Measurements from ENCODE around the gene EMC10. TPM values are rescaled to one million over a fixed set of nuclear protein-coding genes. Genes with fewer than 3 reads are reported as not detected.

Gene EMC10
- total RNA-seq, 1 donor from 2014 or later: 76.0 TPM

DNA sequence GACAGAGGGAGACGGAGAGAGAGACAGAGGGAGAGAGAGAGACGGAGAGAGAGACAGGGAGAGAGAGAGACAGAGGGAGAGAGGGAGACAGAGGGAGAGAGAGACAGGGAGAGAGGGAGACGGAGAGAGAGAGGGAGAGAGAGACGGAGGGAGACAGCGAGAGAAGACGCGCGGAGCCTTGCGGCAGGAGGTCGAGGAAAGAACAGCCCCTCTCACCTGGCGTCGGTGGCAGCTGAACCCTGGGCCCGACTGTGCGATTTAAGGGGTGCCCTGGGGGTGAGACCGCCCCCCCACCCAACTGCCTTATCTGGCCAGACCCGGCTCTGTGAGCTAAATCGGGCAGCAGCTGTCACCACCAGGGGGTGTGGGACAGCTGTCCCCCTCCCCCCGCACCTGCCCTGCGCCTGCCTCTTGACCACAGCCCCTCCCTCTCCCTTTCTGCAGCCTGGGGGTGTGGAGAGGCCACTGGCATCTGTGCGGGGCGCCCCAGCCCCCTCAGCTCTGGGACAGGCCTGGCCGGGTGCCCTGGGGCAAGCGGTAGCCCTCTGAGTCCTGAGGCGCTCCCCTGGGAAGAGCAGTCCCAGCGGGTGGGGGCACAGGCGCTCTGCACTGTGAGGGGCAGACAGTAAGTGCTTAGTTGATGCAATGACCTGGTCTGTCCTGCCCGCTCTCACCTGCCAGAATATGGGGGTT is 23.9 kb downstream of the EMC10 start:
- no peak overlapping the region for H3K27ac Mint-ChIP-seq
- no peaks in the 10 kb centered on the region for H3K36me3 Mint-ChIP-seq (ENCODE audit: low read depth)
- no peak overlapping the region for H3K4me3 Mint-ChIP-seq (ENCODE audit: low read depth)
- DNase-seq (ENCODE audit: low spot score): no peak
- intact Hi-C loops (cut with micrococcal nuclease): no loop called here
- H3K9me3 Mint-ChIP-seq: no peaks in the 10 kb centered on the region
- H3K4me1 Mint-ChIP-seq (ENCODE audit: low read depth): no peaks in the 10 kb centered on the region
- no peaks in the 10 kb centered on the region for H3K27me3 Mint-ChIP-seq (ENCODE audit: low read depth)

DNA sequence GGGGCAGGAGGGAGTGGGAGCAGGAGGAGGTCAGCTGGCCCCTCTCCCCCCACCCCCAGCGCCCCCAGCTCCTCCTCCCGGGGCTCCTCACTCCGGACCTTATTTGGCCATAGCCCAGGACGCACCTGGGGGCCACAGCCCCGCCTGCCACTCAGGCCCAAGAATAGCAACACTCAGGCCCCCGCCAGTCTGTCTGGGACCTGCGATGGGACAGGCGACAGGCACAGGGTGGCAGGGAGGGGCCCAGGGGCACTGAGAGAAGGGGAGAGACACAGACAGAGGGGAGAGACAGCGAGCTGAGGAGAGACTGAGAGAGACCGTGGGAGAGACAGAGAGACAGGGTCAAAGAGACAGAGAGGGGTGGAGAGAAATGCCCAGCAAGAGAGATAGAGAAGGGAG is 24.4 kb downstream of the EMC10 start:
- intact Hi-C loops (cut with micrococcal nuclease): no loop called here
- Mint-ChIP-seq H3K36me3 (ENCODE audit: low read depth) (no peaks in the 10 kb centered on the region), H3K27me3 (ENCODE audit: low read depth) (no peaks in the 10 kb centered on the region), H3K27ac (no peak overlapping the region), H3K9me3 (no peaks in the 10 kb centered on the region), H3K4me3 (ENCODE audit: low read depth) (no peak overlapping the region), H3K4me1 (ENCODE audit: low read depth) (no peaks in the 10 kb centered on the region)
- no peak for DNase-seq (ENCODE audit: low spot score)

DNA sequence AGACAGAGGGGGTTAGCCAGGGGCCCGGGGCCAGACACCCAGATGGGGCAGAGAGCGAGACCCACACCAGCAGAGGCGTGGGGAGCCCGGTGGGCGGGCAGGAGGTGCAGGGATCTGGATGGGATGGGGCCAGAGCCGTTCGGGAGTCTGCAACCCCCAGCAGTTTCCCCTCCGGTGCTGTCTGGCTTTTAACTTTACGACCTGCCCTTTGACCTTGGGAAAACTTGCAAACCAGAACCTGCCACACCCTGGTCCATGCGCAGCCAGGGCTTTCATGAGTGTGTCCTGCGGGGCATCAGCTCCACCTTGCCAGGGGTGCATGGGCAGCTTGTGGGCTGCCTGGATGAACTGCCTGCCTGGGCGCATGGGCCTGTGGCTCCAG is 24.9 kb downstream of the EMC10 start:
- Mint-ChIP-seq H3K4me1 (ENCODE audit: low read depth) (no peaks in the 10 kb centered on the region), H3K4me3 (ENCODE audit: low read depth) (no peak overlapping the region), H3K27ac (no peak overlapping the region), H3K27me3 (ENCODE audit: low read depth) (no peaks in the 10 kb centered on the region), H3K36me3 (ENCODE audit: low read depth) (no peaks in the 10 kb centered on the region), H3K9me3 (no peaks in the 10 kb centered on the region)
- no peak for DNase-seq (ENCODE audit: low spot score)
- intact Hi-C loops (cut with micrococcal nuclease): no loop called here

DNA sequence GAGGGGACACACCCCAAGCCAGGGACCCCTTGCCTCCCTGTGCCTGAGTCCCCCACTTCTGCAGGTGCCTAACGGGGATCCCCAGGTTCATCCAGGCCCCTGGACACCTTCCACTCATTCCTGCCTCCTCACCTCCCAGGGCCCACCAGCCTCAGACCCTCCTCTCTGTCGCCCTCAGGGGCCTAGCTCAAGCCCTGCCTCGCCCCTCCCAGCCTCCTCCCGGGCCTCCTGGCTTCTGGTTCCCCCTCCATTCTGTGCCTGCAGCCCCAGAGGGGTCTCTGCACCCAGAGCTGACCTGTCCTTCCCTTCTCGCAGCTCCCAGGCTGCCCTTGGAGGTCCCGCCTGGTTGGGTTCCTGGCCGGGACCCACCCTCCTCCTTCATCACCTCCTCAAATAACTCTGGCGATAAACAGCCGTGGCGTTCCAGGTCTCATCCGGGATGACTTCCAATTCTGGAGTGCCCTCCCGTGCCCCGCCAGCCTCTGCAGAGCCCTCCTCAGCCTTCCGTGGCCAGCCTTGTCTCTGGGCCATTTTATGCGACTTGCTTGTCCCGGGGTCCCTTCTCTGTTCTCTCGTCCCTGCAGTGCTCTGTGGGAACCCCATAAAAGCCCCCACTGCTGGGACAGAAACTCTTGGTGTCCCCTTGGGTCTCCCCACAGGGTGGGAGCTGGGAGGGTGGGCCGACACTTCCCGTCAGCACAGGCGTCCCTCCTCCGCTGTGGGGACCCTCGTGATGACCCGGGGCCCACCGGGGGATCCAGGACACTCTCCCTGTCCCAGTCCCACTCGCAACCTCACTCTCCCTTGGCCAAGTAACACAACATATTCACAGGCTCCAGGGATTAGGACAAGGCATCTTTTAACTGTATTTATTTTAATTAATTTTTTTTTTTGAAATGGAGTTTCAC is 25.5 kb downstream of the EMC10 start:
- no peak for DNase-seq (ENCODE audit: low spot score)
- Mint-ChIP-seq H3K4me1 (ENCODE audit: low read depth) (no peaks in the 10 kb centered on the region), H3K9me3 (no peaks in the 10 kb centered on the region), H3K27ac (no peak overlapping the region), H3K27me3 (ENCODE audit: low read depth) (no peaks in the 10 kb centered on the region), H3K4me3 (ENCODE audit: low read depth) (no peak overlapping the region), H3K36me3 (ENCODE audit: low read depth) (no peaks in the 10 kb centered on the region)
- intact Hi-C loops (cut with micrococcal nuclease): no loop called here

DNA sequence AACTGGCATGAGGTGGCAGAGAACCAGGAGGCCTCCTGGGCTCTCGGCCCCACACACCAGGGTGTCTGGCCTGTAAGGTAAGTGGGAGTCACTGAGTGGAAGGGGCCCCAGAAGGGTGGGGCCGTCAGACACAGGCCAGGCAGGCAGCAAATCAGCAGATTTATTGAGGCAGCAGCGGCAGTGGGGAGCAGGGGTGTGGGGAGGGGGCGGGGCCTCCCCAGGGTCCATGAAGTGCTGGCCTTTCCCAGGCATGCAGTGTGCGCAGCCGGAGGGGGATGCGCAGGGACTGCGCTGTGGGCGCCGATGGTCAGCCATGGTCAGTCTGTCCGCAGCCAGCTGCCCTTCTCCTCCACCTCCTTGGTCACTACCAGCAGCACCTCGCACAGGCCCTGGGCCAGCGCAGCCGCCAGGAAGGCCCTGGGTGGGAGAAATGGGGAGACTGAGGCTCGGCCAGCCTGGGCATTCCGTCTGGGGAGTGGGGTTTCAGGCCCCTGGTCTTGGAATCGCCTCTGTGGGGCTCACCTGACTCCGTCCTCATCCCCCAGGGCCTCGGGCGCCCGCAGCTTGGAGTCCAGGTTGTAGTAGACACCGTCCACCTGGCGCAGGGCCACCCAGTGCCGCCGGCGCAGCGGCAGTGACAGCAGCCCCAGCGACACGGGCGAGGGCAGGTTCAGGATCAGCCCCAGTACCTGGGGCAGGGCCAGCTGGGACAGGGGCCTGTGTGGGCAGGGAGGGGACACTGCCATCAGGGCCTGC is 29.7 kb downstream of the EMC10 start:
- H3K27ac Mint-ChIP-seq: no peak overlapping the region
- no peaks in the 10 kb centered on the region for H3K27me3 Mint-ChIP-seq (ENCODE audit: low read depth)
- no peak for DNase-seq (ENCODE audit: low spot score)
- intact Hi-C loops (cut with micrococcal nuclease): no loop called here
- peaks cover 6% of the 10 kb centered on the region for H3K4me1 Mint-ChIP-seq (ENCODE audit: low read depth)
- no peak overlapping the region for H3K4me3 Mint-ChIP-seq (ENCODE audit: low read depth)
- no peaks in the 10 kb centered on the region for H3K9me3 Mint-ChIP-seq
- peaks cover 12% of the 10 kb centered on the region for H3K36me3 Mint-ChIP-seq (ENCODE audit: low read depth)

DNA sequence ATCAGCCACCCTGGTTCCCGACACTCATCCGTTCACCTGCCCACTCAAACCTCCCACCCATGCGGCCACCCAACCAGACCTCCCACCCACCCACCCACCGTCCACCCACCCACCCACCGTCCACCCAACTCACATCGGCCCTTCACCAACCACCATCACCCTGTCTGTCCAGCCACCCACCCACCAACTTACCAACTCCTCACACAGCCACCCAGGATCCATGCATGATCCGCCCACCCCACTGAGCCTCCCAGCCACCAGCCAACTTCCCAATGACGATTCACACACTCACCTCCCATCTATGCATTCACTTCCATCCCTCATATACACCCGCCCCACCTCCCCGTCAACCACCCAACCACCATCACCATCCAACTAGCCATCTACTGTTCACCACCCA is 30.4 kb downstream of the EMC10 start:
- Mint-ChIP-seq H3K9me3 (no peaks in the 10 kb centered on the region), H3K36me3 (ENCODE audit: low read depth) (peaks cover 12% of the 10 kb centered on the region), H3K27me3 (ENCODE audit: low read depth) (no peaks in the 10 kb centered on the region), H3K4me3 (ENCODE audit: low read depth) (no peak overlapping the region), H3K4me1 (ENCODE audit: low read depth) (peaks cover 9% of the 10 kb centered on the region), H3K27ac (no peak overlapping the region)
- intact Hi-C loops (cut with micrococcal nuclease): no loop called here
- DNase-seq (ENCODE audit: low spot score): no peak

DNA sequence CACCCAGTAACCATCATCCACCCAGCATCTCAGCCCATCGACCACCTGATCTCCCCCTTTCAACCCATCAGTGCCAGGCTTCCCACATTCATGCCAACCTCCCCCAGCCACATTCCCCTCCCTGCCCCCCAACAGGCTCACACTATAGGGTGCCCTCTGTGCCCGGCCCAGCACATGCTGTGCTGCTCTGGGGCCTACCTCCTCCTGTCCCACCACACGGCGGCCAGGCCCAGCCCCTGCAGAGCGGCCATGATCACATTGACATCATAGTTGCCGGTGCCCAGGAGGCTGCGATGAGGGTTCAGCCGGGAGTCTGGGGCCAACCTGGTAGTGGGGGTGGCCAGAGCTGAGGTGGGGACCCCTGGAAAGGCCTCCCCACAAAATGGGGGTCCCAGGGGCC is 31.1 kb downstream of the EMC10 start:
- H3K36me3 Mint-ChIP-seq (ENCODE audit: low read depth): peaks cover 12% of the 10 kb centered on the region
- H3K4me3 Mint-ChIP-seq (ENCODE audit: low read depth): no peak overlapping the region
- no peak overlapping the region for H3K27ac Mint-ChIP-seq
- peaks cover 9% of the 10 kb centered on the region for H3K4me1 Mint-ChIP-seq (ENCODE audit: low read depth)
- intact Hi-C loops (cut with micrococcal nuclease): no loop called here
- H3K9me3 Mint-ChIP-seq: no peaks in the 10 kb centered on the region
- no peak for DNase-seq (ENCODE audit: low spot score)
- H3K27me3 Mint-ChIP-seq (ENCODE audit: low read depth): no peaks in the 10 kb centered on the region

DNA sequence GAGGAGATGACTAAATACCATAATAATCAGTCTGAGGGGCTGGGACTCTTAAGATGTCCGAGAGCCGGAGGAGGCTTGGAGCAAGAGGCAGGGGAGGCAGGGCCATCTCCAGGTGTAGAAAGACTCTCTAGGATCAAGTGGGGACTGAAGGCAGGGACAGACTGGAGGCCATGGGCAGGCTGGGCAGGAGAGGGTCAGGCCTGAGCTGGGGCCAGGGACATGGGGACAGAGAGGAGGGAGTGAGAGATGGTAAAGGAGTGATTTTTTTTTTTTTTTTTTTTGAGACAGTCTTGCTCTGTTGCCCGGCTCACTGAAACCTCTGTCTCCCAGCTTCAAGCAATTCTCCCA is 32.5 kb downstream of the EMC10 start:
- peak overlapping the region; percentile 66 for H3K27ac Mint-ChIP-seq
- peaks cover 12% of the 10 kb centered on the region for H3K36me3 Mint-ChIP-seq (ENCODE audit: low read depth)
- no peaks in the 10 kb centered on the region for H3K27me3 Mint-ChIP-seq (ENCODE audit: low read depth)
- intact Hi-C loops (cut with micrococcal nuclease): no loop called here
- H3K4me3 Mint-ChIP-seq (ENCODE audit: low read depth): peak overlapping the region; percentile 51
- H3K9me3 Mint-ChIP-seq: no peaks in the 10 kb centered on the region
- peaks cover 9% of the 10 kb centered on the region for H3K4me1 Mint-ChIP-seq (ENCODE audit: low read depth)
- DNase-seq (ENCODE audit: low spot score): no peak

DNA sequence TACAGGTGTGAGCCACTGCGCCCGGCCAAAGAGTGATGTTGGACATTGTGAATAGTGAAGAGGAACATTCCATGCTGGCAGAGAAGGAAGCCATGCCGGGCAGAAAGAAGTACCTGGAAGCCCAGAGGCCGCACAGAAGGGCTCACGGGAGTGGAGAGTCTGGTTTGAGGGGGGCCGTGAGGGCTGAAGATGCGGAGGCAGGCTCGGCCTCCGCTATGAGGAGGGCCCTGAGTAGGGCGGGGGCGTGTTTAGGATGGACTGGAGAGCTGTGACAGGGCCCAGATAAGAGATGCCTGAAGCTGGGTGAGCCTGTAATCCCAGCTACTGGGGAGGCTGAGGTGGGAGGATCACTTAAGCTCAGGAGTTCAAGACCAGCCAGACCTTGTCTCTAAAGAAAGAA is 33.1 kb downstream of the EMC10 start:
- Mint-ChIP-seq H3K4me1 (ENCODE audit: low read depth) (peaks cover 9% of the 10 kb centered on the region), H3K27me3 (ENCODE audit: low read depth) (no peaks in the 10 kb centered on the region), H3K27ac (peak overlapping the region; percentile 69), H3K36me3 (ENCODE audit: low read depth) (peaks cover 12% of the 10 kb centered on the region), H3K9me3 (no peaks in the 10 kb centered on the region), H3K4me3 (ENCODE audit: low read depth) (peak overlapping the region; percentile 70)
- no peak for DNase-seq (ENCODE audit: low spot score)
- intact Hi-C loops (cut with micrococcal nuclease): no loop called here

DNA sequence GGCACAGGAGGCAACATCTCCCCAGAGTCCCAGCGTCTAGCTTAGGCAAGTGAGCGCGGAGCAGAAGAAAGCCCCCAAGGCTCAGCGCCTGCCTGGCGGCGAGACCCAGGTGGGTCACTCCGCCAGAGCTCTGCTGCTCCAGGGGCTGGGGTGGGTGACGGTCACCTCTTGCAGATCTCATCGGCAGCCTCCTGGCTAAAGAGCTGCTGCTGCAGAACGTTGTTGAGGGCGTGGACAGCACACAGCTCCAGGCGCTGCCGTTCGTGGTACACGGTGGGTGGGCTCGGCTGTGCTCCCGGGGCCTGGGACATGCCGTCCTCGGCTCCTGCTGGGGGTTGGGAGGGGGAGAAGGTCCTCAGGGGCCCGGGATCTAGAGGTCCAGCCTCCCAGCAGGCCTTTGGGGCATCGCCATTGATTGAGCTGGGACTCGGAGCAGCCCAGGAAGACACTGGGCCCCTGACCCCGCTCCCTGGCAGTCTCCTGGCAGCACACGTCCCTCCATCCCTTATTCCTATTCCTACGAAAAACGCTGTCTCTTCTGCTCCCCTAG is 33.9 kb downstream of the EMC10 start:
- Mint-ChIP-seq H3K36me3 (ENCODE audit: low read depth) (peaks cover 12% of the 10 kb centered on the region), H3K9me3 (no peaks in the 10 kb centered on the region), H3K4me1 (ENCODE audit: low read depth) (peaks cover 9% of the 10 kb centered on the region), H3K27me3 (ENCODE audit: low read depth) (no peaks in the 10 kb centered on the region), H3K4me3 (ENCODE audit: low read depth) (peak overlapping the region; percentile 90), H3K27ac (peak overlapping the region; percentile 97)
- DNase-seq (ENCODE audit: low spot score): no peak
- intact Hi-C loops (cut with micrococcal nuclease): loop anchor here (2.0 to 10.0 kb wide), 3 partner anchors 125 to 599 kb away; partner anchors contain the start of genes CTU1 and POLD1

DNA sequence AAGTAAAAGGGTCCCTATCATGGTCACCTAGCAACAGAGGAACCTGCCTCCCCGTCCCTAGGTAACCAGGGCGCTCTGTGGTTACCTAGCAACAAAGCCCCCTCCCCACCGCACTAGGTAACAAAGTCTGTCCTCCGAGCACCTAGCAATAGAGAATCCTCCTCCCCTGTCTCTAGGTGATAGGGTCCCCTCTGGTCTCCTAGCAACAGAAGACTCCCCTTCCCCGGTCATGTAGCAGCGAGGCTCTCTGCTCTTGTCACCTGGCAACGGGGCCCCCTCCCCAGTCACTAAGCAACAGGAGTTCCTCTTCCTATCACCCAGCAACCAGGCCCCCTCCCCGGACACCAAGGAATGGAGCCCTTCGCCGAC is 34.4 kb downstream of the EMC10 start:
- Mint-ChIP-seq H3K27ac (peak overlapping the region; percentile 97), H3K9me3 (no peaks in the 10 kb centered on the region), H3K27me3 (ENCODE audit: low read depth) (no peaks in the 10 kb centered on the region), H3K4me3 (ENCODE audit: low read depth) (peak overlapping the region; percentile 90), H3K36me3 (ENCODE audit: low read depth) (peaks cover 12% of the 10 kb centered on the region), H3K4me1 (ENCODE audit: low read depth) (peaks cover 9% of the 10 kb centered on the region)
- no peak for DNase-seq (ENCODE audit: low spot score)
- intact Hi-C loops (cut with micrococcal nuclease): loop anchor here (1.0 to 10.0 kb wide), 6 partner anchors 34 to 598 kb away; partner anchors contain the start of genes CTU1, EMC10, GARIN5A and NR1H2

DNA sequence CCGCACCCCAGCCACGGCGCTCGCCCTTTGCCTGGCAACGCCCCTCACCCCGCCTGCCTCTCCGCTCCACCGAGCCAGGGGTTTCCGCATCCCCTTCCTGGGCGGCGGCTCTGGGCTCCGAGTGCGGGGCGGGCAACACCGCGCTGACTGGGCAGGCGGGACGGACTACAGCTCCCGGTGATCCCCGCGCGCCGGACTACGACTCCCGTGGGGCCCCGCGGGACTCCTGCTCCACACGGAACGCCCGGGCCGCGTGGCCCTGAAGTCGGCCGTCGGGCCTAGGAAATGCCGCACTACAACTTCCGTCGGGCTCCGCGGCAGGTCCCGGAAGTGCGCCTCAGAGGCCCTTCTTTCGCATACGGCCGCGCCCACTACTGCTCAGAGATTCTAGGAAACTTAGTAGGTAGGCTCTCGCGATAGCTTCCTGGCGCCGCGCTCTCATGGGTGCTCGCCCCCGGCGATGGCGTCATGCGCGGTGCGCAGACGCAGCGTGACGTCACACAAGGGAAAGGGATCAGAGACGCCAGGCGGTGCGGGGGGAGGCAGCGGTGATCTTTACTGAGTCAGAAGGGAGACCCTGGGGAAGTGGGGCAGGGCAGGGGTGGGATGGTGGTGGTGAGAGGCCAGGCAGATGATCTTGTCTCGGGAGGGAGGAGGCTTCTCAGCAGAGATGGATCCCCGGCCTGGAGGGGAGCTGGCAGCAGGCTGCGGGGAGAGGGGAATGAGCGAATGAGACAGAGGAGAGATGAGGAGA is 34.9 kb downstream of the EMC10 start, which contains the start of gene JOSD2:
Gene JOSD2, minus strand, starts transcription at position 123 of the 754 bp plus-strand sequence. CDS start 760 bp downstream, outside the sequence.
- Mint-ChIP-seq H3K27ac (peak within 1 kb of the TSS; percentile 97), H3K4me1 (ENCODE audit: low read depth) (peaks cover 9% of the 10 kb centered on the region), H3K36me3 (ENCODE audit: low read depth) (peaks cover 12% of the 10 kb centered on the region), H3K27me3 (ENCODE audit: low read depth) (no peaks in the 10 kb centered on the region), H3K9me3 (no peaks in the 10 kb centered on the region), H3K4me3 (ENCODE audit: low read depth) (peak within 1 kb of the TSS; percentile 90)
- peak; percentile 97 for DNase-seq (ENCODE audit: low spot score)
- intact Hi-C loops (cut with micrococcal nuclease): loop anchor here (1.0 to 10.0 kb wide), 6 partner anchors 35 to 598 kb away; partner anchors contain the start of genes CTU1, EMC10, GARIN5A and NR1H2

Data from activated T-helper 2 cell treated with anti-CD3 and anti-CD28 coated beads, Interferon-gamma antibody, Interleukin-2, Interleukin-4, amounts not matched to agents 10 μg/mL and 5 μg/mL and 100 μg/mL, durations not matched to agents 14 hours and 24 hours and 36 hours (primary cell).